ENCODE data around the gene MOSPD3. TPM values are rescaled to one million over a fixed set of nuclear protein-coding genes. Genes with fewer than 3 reads are reported as not detected.

The MOSPD3 gene
- polyA plus RNA-seq, 1 donor (not counting 4 experiments of a cell fraction or from before 2014, with no cell fraction given): 5.5 TPM

GRCh38 chr7:100591596-100591995 lies 20.7 kb upstream of the MOSPD3 start:
- no peaks in the 10 kb centered on the region for H3K9me1 ChIP-seq (ENCODE audit: control insufficient read depth, extremely low read depth, insufficient read depth, low read length)
- no peak for FAIRE-seq
- H3K4me3 ChIP-seq (ENCODE audit: control insufficient read depth in 2 of 3, extremely low read depth in 1 of 3, insufficient read depth in 2 of 3, low read depth in 1 of 3, low read length in 3 of 3): no peak overlapping the region
- H2AFZ ChIP-seq (ENCODE audit: control insufficient read depth, low read length): no peak overlapping the region
- no peak overlapping the region for H3K27ac ChIP-seq (ENCODE audit: control insufficient read depth, insufficient read depth, low read length)
- no peak for TF ChIP-seq EZH2 (IDR thresholded peaks at IDR 0.05; ENCODE audit: low read length)
- no peak for TF ChIP-seq CTCF (optimal IDR thresholded peaks at IDR 0.05 in 1 of 3, IDR thresholded peaks at IDR 0.05 in 1 of 3, conservative IDR thresholded peaks at IDR 0.05 in 1 of 3; ENCODE audit: extremely low read depth in 1 of 3, insufficient read depth in 2 of 3, low read length in 3 of 3)
- dilution Hi-C loops (cut with MboI; ENCODE audit: extremely low pct_ligation_motif_present, low sequenced_read_pairs): no loop called here
- no peaks in the 10 kb centered on the region for H3K79me2 ChIP-seq (ENCODE audit: control insufficient read depth, insufficient read depth, low read length)
- no peaks in the 10 kb centered on the region for H4K20me1 ChIP-seq (ENCODE audit: control insufficient read depth, extremely low read depth, insufficient read depth, low read length)
- H3K4me2 ChIP-seq (ENCODE audit: control insufficient read depth, extremely low read depth, insufficient read depth, low read depth, low read length): no peak overlapping the region
- no peaks in the 10 kb centered on the region for H3K9me3 ChIP-seq (ENCODE audit: control insufficient read depth, low read depth, low read length)
- no peak for DNase-seq (ENCODE audit: low read depth, low spot score)
- no peaks in the 10 kb centered on the region for H3K36me3 ChIP-seq (ENCODE audit: control insufficient read depth in 2 of 2, extremely low read depth in 1 of 2, insufficient read depth in 2 of 2, low read length in 2 of 2)
- peaks cover 2% of the 10 kb centered on the region for H3K4me1 ChIP-seq (ENCODE audit: control insufficient read depth, extremely low read depth, insufficient read depth, low read length)
- H3K27me3 ChIP-seq (ENCODE audit: control insufficient read depth, extremely low read depth, insufficient read depth, low read length): peaks cover 8% of the 10 kb centered on the region
- H3K9ac ChIP-seq (ENCODE audit: control insufficient read depth, extremely low read depth, insufficient read depth, low read length): no peak overlapping the region

DNA sequence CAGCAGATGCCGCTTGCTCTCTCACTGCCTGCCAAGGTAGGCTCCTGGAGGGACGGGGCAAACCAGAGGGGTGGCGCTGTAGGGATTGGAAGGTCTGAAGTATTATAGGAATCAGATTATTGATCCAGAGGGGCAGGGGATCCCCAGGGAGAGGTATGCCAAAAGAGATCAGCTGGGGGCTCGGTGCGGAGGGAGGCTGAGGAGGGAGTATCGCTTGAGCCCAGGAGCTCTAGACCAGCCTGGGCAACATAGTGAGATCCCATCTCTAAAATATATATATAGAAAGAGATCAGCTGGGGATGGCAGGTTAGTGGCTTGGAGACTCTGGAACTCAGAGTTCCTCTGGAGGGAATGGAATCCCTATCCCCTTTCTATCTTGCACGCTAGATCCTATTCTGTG lies 17.2 kb upstream of the MOSPD3 start:
- Histone ChIP-seq H3K27ac (ENCODE audit: control insufficient read depth, insufficient read depth, low read length) (no peak overlapping the region), H3K4me3 (ENCODE audit: control insufficient read depth in 2 of 3, extremely low read depth in 1 of 3, insufficient read depth in 2 of 3, low read depth in 1 of 3, low read length in 3 of 3) (no peak overlapping the region), H3K79me2 (ENCODE audit: control insufficient read depth, insufficient read depth, low read length) (no peaks in the 10 kb centered on the region), H3K9ac (ENCODE audit: control insufficient read depth, extremely low read depth, insufficient read depth, low read length) (no peak overlapping the region), H3K36me3 (ENCODE audit: control insufficient read depth in 2 of 2, extremely low read depth in 1 of 2, insufficient read depth in 2 of 2, low read length in 2 of 2) (no peaks in the 10 kb centered on the region), H2AFZ (ENCODE audit: control insufficient read depth, low read length) (no peak overlapping the region), H4K20me1 (ENCODE audit: control insufficient read depth, extremely low read depth, insufficient read depth, low read length) (no peaks in the 10 kb centered on the region), H3K4me1 (ENCODE audit: control insufficient read depth, extremely low read depth, insufficient read depth, low read length) (no peaks in the 10 kb centered on the region), H3K27me3 (ENCODE audit: control insufficient read depth, extremely low read depth, insufficient read depth, low read length) (peaks cover under 1% of the 10 kb centered on the region), H3K9me1 (ENCODE audit: control insufficient read depth, extremely low read depth, insufficient read depth, low read length) (no peaks in the 10 kb centered on the region), H3K9me3 (ENCODE audit: control insufficient read depth, low read depth, low read length) (no peaks in the 10 kb centered on the region), H3K4me2 (ENCODE audit: control insufficient read depth, extremely low read depth, insufficient read depth, low read depth, low read length) (no peak overlapping the region)
- TF ChIP-seq CTCF (optimal IDR thresholded peaks at IDR 0.05 in 1 of 3, IDR thresholded peaks at IDR 0.05 in 1 of 3, conservative IDR thresholded peaks at IDR 0.05 in 1 of 3; ENCODE audit: extremely low read depth in 1 of 3, insufficient read depth in 2 of 3, low read length in 3 of 3) (no peak), EZH2 (IDR thresholded peaks at IDR 0.05; ENCODE audit: low read length) (no peak)
- dilution Hi-C loops (cut with MboI; ENCODE audit: extremely low pct_ligation_motif_present, low sequenced_read_pairs): no loop called here
- no peak for DNase-seq (ENCODE audit: low read depth, low spot score)
- FAIRE-seq: no peak
